ENCODE results near the gene ZC3HAV1L. TPM values are rescaled to one million over a fixed set of nuclear protein-coding genes. Genes with fewer than 3 reads are reported as not detected.

ZC3HAV1L gene
- total and polyA plus RNA-seq, 2 of the 8 experiments (the other 6 are each of a cell fraction or from before 2014, with no cell fraction given) = 5.2 to 7.0 TPM

- Histone ChIP-seq H2BK20ac (ENCODE audit: low read length) (no peak overlapping the region), H3K9ac (replicated peaks in 1 of 4; ENCODE audit: extremely low read depth in 1 of 4, low read depth in 3 of 4, low read length in 3 of 4) (no peak overlapping the region), H2BK12ac (ENCODE audit: low read depth, low read length) (no peak overlapping the region), H3K9me3 (ENCODE audit: insufficient read depth in 2 of 2, low read depth in 1 of 2, low read length in 1 of 2) (no peaks in the 10 kb centered on the region), H2BK120ac (replicated peaks; ENCODE audit: low read depth, low read length) (no peak overlapping the region), H3K4me2 (ENCODE audit: insufficient read depth in 1 of 2, low read depth in 2 of 2, low read length in 2 of 2) (no peak overlapping the region), H3K4me3 (ENCODE audit: extremely low read depth in 1 of 4, insufficient read depth in 2 of 4, low read depth in 3 of 4, low read length in 4 of 4) (no peak overlapping the region), H2BK15ac (ENCODE audit: low read length) (no peak overlapping the region), H4K91ac (replicated peaks; ENCODE audit: insufficient read length, low read length) (no peak overlapping the region), H2AFZ (ENCODE audit: low read length) (no peak overlapping the region), H4K5ac (ENCODE audit: insufficient read length, low read depth, low read length) (no peak overlapping the region), H3K14ac (ENCODE audit: insufficient read length) (no peak overlapping the region), H4K8ac (ENCODE audit: extremely low read depth, insufficient read depth, low read length) (no peak overlapping the region), H3K79me1 (ENCODE audit: low read depth, low read length) (no peaks in the 10 kb centered on the region), H3K27ac (ENCODE audit: low read depth, low read length) (no peak overlapping the region), H3K36me3 (ENCODE audit: control insufficient read depth in 2 of 4, insufficient read depth in 4 of 4, low read length in 3 of 4) (peaks cover 2 to 33% (median 25%) of the 10 kb centered on the region in 4 experiments; a peak in 6 of 8 replicates), H3K23me2 (ENCODE audit: low read depth, low read length) (no peaks in the 10 kb centered on the region), H3K18ac (ENCODE audit: extremely low read depth, low read length) (no peak overlapping the region), H3K4ac (replicated peaks; ENCODE audit: insufficient read length, low read depth, low read length) (no peak overlapping the region), H2BK5ac (ENCODE audit: low read depth, low read length) (no peak overlapping the region), H3K56ac (replicated peaks; ENCODE audit: insufficient read length, low read depth, low read length) (no peak overlapping the region), H3K4me1 (replicated peaks in 1 of 4; ENCODE audit: control insufficient read depth in 3 of 4, insufficient read depth in 4 of 4, low read length in 3 of 4) (peaks cover 0 to 2% (median 0%) of the 10 kb centered on the region in 4 experiments; a peak in 2 of 7 replicates), H3K79me2 (ENCODE audit: control insufficient read depth in 1 of 2, insufficient read depth in 2 of 2, low read length in 2 of 2) (no peaks in the 10 kb centered on the region), H3K27me3 (replicated peaks in 1 of 4; ENCODE audit: control insufficient read depth in 3 of 4, extremely low read depth in 1 of 4, insufficient read depth in 3 of 4, low read length in 3 of 4) (no peaks in the 10 kb centered on the region), H4K20me1 (replicated peaks in 1 of 2; ENCODE audit: control insufficient read depth in 1 of 2, insufficient read depth in 2 of 2, low read length in 2 of 2) (peaks cover 2% of the 10 kb centered on the region in 2 experiments), H3K23ac (ENCODE audit: insufficient read length) (no peak overlapping the region), H2AK5ac (ENCODE audit: low read depth, low read length) (no peak overlapping the region)
- DNase-seq (ENCODE audit: low read depth in 1 of 2, low spot score in 2 of 2) (no peak), FAIRE-seq (no peak)
- 69% methylated on average over 1 of the region's 1 CpG; no CpG with 5 or more reads in 1 of the 2 experiments for WGBS, 2 experiments (ENCODE audit: extremely low coverage in 1 of 2, insufficient coverage in 1 of 2, insufficient read length in 1 of 2, insufficient replicate concordance in 2 of 2, low coverage in 1 of 2, low lambda C conversion rate in 2 of 2, missing lambda C conversion rate in 1 of 2)
- CTCF ChIA-PET (ENCODE audit: partially characterized antibody) = interaction anchor here (0.6 to 1.0 kb wide), 2 partner anchors 11 to 58 kb away, joined by 3 to 4 read pairs; no protein-coding TSS in a partner anchor
- POLR2A ChIA-PET (ENCODE audit: partially characterized antibody) = no interaction called here
- TF ChIP-seq SIN3A (conservative IDR thresholded peaks at IDR 0.05 in 1 of 2, IDR thresholded peaks at IDR 0.05 in 1 of 2; ENCODE audit: low read depth in 1 of 2, low read length in 2 of 2) (no peak), CHD1 (IDR thresholded peaks at IDR 0.05; ENCODE audit: low read depth, low read length) (no peak), CTCF (IDR thresholded peaks at IDR 0.05; ENCODE audit: control extremely low read depth in 1 of 3, insufficient read depth in 1 of 3, low read depth in 1 of 3, low read length in 3 of 3) (no peak), CEBPB (IDR thresholded peaks at IDR 0.05; ENCODE audit: low read depth, low read length) (no peak), POU5F1 (IDR thresholded peaks at IDR 0.05; ENCODE audit: low read depth, low read length) (no peak), SP1 (IDR thresholded peaks at IDR 0.05; ENCODE audit: low read depth, low read length) (no peak), MAX (IDR thresholded peaks at IDR 0.05) (no peak), RXRA (IDR thresholded peaks at IDR 0.05; ENCODE audit: insufficient read depth, low read depth, low read length) (no peak), SIX5 (IDR thresholded peaks at IDR 0.05; ENCODE audit: low read depth, low read length) (no peak), CHD2 (IDR thresholded peaks at IDR 0.05; ENCODE audit: low read length) (no peak), PHF8 (conservative IDR thresholded peaks at IDR 0.05; ENCODE audit: low read depth, low read length) (no peak)
These were observed 43.1 kb upstream of the ZC3HAV1L start for GRCh38 chr7:139078911-139079310.
